Ovary (tissue), 3 donors: ENCODE measurements around the gene PAPOLB.

Source experiments
- CTCF ChIP-seq, 3 donors: fragments of 450-650 bp in 2 of 3; fragments of 200-600 bp in 1 of 3; IDR thresholded peaks; one replicate each; pipeline versions ENCODE4 v1.5.1 to v1.8.0; 2016 to 2022; ENCODE audit warnings: antibody characterized with exemption in 3 of 3, mild to moderate bottlenecking in 1 of 3
- EP300 ChIP-seq: sonication (generic); formaldehyde crosslinking; IDR thresholded peaks from one replicate; pipeline ENCODE4 v1.6.1; 2017; ENCODE audit warnings: antibody characterized with exemption
- POLR2A ChIP-seq: fragments of 450-650 bp; IDR thresholded peaks from one replicate; pipeline ENCODE4 v1.6.1; 2017; ENCODE audit warnings: antibody characterized with exemption, mild to moderate bottlenecking, moderate library complexity
- donor health status: DM: no; HTN: no; CAD: no.

- TF ChIP-seq POLR2A: no peak
- no peak for TF ChIP-seq CTCF (IDR thresholded peaks at IDR 0.05)
- no peak for TF ChIP-seq EP300
These were observed 36.7 kb downstream of the PAPOLB start for GRCh38 chr7:4825081-4825480.
